ENCODE results near the gene GNAT3. TPM values are rescaled to one million over a fixed set of nuclear protein-coding genes. Genes with fewer than 3 reads are reported as not detected.

The GNAT3 gene
- total RNA-seq, 1 experiment from 2014 or later = not detected

- ChIA-PET CTCF (no interaction called here), POLR2A (no interaction called here)
- TF ChIP-seq, protein P1, sequence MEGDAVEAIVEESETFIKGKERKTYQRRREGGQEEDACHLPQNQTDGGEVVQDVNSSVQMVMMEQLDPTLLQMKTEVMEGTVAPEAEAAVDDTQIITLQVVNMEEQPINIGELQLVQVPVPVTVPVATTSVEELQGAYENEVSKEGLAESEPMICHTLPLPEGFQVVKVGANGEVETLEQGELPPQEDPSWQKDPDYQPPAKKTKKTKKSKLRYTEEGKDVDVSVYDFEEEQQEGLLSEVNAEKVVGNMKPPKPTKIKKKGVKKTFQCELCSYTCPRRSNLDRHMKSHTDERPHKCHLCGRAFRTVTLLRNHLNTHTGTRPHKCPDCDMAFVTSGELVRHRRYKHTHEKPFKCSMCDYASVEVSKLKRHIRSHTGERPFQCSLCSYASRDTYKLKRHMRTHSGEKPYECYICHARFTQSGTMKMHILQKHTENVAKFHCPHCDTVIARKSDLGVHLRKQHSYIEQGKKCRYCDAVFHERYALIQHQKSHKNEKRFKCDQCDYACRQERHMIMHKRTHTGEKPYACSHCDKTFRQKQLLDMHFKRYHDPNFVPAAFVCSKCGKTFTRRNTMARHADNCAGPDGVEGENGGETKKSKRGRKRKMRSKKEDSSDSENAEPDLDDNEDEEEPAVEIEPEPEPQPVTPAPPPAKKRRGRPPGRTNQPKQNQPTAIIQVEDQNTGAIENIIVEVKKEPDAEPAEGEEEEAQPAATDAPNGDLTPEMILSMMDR (IDR thresholded peaks at IDR 0.05; ENCODE audit: insufficient read depth in 1 of 2, low read depth in 1 of 2, low read length in 1 of 2, severe bottlenecking in 1 of 2, unreplicated experiment in 1 of 2) = no peak
- no peaks in the 10 kb centered on the region for H3K27me3 ChIP-seq (replicated peaks; ENCODE audit: control insufficient read depth, insufficient read depth, low read length)
- no peaks in the 10 kb centered on the region for H3K4me1 ChIP-seq
- BruUV-seq (replicated peaks) = no TSS peak
- intact Hi-C loops (cut with micrococcal nuclease; ENCODE audit: unreplicated experiment) = no loop called here
- Mint-ChIP-seq H3K27me3 (ENCODE audit: insufficient read depth, unreplicated experiment) (no peaks in the 10 kb centered on the region), H3K4me1 (ENCODE audit: low read depth, unreplicated experiment) (no peaks in the 10 kb centered on the region), H3K4me3 (ENCODE audit: unreplicated experiment) (no peak overlapping the region), H3K9me3 (ENCODE audit: unreplicated experiment) (no peaks in the 10 kb centered on the region), H3K36me3 (ENCODE audit: insufficient read depth, unreplicated experiment) (no peaks in the 10 kb centered on the region), H3K27ac (ENCODE audit: unreplicated experiment) (no peak overlapping the region)
- DNase-seq = no peak
- no peak overlapping the region for H3K4me3 ChIP-seq (ENCODE audit: low read depth, low read length)
- H3K9me3 ChIP-seq = no peaks in the 10 kb centered on the region
- no peaks in the 10 kb centered on the region for H3K36me3 ChIP-seq (ENCODE audit: control insufficient read depth, insufficient read depth, low read length)
Measured at GRCh38 chr7:80414331-80414730, 97.5 kb downstream of the GNAT3 start.

DNA sequence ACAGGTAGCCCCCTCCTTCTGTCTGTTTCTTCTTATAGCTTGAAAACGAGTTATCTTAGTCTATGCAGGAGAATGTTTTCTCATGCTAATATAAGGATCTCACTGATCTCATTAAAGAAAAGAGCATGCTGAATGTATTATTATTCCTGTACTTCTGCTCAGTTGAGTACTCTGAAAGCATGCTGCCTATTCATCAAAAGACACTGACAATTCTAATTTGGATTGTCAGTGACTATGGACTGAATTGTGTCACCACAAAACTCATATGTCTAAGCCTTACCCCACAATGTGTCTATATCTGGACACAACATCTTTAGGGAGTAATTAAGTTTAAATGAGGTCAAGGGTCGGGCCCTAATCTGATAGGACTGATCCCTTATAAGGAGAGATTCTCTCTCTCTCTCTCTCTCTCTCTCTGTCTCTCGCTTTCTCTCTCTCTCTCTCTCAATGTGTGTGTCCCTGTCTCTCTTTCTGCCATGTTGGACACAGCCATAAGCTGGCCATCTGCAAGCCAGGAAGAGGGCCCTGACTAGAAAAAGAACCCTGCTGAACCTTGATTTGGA is 98.4 kb downstream of the GNAT3 start:
- ChIA-PET CTCF (no interaction called here), POLR2A (no interaction called here)
- Mint-ChIP-seq H3K27ac (ENCODE audit: unreplicated experiment) (no peak overlapping the region), H3K9me3 (ENCODE audit: unreplicated experiment) (no peaks in the 10 kb centered on the region), H3K27me3 (ENCODE audit: insufficient read depth, unreplicated experiment) (no peaks in the 10 kb centered on the region), H3K4me3 (ENCODE audit: unreplicated experiment) (no peak overlapping the region), H3K4me1 (ENCODE audit: low read depth, unreplicated experiment) (no peaks in the 10 kb centered on the region), H3K36me3 (ENCODE audit: insufficient read depth, unreplicated experiment) (no peaks in the 10 kb centered on the region)
- TF ChIP-seq, protein P1 (IDR thresholded peaks at IDR 0.05; ENCODE audit: insufficient read depth in 1 of 2, low read depth in 1 of 2, low read length in 1 of 2, severe bottlenecking in 1 of 2, unreplicated experiment in 1 of 2) = no peak
- BruUV-seq (replicated peaks) = no TSS peak
- no peaks in the 10 kb centered on the region for H3K27me3 ChIP-seq (replicated peaks; ENCODE audit: control insufficient read depth, insufficient read depth, low read length)
- DNase-seq = no peak
- intact Hi-C loops (cut with micrococcal nuclease; ENCODE audit: unreplicated experiment) = no loop called here
- no peak overlapping the region for H3K4me3 ChIP-seq (ENCODE audit: low read depth, low read length)
- no peaks in the 10 kb centered on the region for H3K4me1 ChIP-seq
- H3K36me3 ChIP-seq (ENCODE audit: control insufficient read depth, insufficient read depth, low read length) = no peaks in the 10 kb centered on the region
- H3K9me3 ChIP-seq = no peaks in the 10 kb centered on the region

DNA sequence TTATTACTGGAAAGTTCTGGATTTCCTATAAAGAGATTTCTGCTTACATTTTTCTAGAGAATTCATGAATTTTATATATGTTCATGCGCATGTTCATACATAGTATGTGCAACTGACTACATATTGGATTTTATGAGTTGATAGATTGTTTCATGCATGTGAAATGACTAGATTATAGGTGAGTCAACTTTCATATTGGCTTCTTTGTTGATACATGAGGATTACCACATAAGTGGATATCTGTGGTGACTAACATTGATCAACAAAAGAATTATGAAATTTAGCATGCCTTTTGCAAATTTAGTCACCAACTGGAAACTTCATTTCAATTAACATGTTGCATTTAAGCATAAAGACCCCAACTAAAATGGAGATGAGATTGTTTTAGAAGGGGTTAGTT is 99.0 kb downstream of the GNAT3 start:
- Histone ChIP-seq H3K4me3 (ENCODE audit: low read depth, low read length) (no peak overlapping the region), H3K36me3 (ENCODE audit: control insufficient read depth, insufficient read depth, low read length) (no peaks in the 10 kb centered on the region), H3K9me3 (no peaks in the 10 kb centered on the region), H3K27me3 (replicated peaks; ENCODE audit: control insufficient read depth, insufficient read depth, low read length) (no peaks in the 10 kb centered on the region), H3K4me1 (no peaks in the 10 kb centered on the region)
- H3K27me3 Mint-ChIP-seq (ENCODE audit: insufficient read depth, unreplicated experiment) = no peaks in the 10 kb centered on the region
- no TSS peak for BruUV-seq (replicated peaks)
- H3K4me3 Mint-ChIP-seq (ENCODE audit: unreplicated experiment) = no peak overlapping the region
- H3K4me1 Mint-ChIP-seq (ENCODE audit: low read depth, unreplicated experiment) = no peaks in the 10 kb centered on the region
- no peak overlapping the region for H3K27ac Mint-ChIP-seq (ENCODE audit: unreplicated experiment)
- no peaks in the 10 kb centered on the region for H3K36me3 Mint-ChIP-seq (ENCODE audit: insufficient read depth, unreplicated experiment)
- no peak for DNase-seq
- ChIA-PET POLR2A (no interaction called here), CTCF (no interaction called here)
- intact Hi-C loops (cut with micrococcal nuclease; ENCODE audit: unreplicated experiment) = no loop called here
- no peaks in the 10 kb centered on the region for H3K9me3 Mint-ChIP-seq (ENCODE audit: unreplicated experiment)
- TF ChIP-seq, protein P1 (IDR thresholded peaks at IDR 0.05; ENCODE audit: insufficient read depth in 1 of 2, low read depth in 1 of 2, low read length in 1 of 2, severe bottlenecking in 1 of 2, unreplicated experiment in 1 of 2) = no peak
